OCI-LY7 (cell line): Measurements from ENCODE around the gene YLPM1.

Source experiments
- EZH2phosphoT487 ChIP-seq: fragments of 200-600 bp; sonication (generic); IDR thresholded peaks from 2 replicates; pipeline ENCODE4 v1.6.1; 2018; ENCODE audit warnings: low read depth, borderline replicate concordance, mild to moderate bottlenecking, mixed run types, antibody characterized with exemption, low read length, moderate library complexity, mixed read lengths
- TF ChIP-seq, protein P1 (sequence below): fragments of 200-600 bp; sonication (generic); conservative IDR thresholded peaks from 2 replicates; pipeline ENCODE4 v1.5.1; 2014; ENCODE audit warnings: mild to moderate bottlenecking, antibody characterized with exemption, low read length, moderate library complexity, mixed read lengths

DNA sequence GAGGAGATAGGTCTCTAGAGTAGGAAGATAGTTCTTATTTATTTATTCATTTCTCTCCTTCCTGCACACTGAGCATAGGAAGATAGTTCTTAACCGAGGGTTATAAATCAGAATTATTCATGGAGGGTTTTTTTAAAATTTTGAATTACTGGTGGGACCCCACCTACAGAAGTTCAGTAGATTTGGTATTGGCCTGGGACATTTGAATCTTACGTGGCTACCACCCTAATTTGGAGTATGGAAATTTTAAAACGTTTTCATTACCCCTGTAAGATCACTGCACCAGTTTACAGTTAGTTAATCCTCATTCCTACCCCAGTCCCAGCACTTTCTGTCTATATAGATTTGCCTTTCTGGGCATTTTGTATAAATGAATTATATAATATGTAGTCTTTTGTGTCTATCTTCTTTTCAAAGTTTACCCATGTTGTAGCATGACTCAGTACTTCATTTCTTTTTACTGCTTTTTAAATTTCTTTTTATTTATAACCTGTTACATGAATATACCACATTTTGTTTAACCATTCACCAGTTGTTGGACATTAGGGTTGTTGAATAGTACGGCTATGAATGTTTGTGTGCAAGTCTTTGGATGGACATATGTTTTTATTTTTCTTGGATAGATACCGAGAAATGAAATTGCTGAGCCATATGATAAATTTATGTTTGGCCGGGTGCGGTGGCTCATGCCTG lies 44.9 kb downstream of the YLPM1 start:
- TF ChIP-seq, protein P1, sequence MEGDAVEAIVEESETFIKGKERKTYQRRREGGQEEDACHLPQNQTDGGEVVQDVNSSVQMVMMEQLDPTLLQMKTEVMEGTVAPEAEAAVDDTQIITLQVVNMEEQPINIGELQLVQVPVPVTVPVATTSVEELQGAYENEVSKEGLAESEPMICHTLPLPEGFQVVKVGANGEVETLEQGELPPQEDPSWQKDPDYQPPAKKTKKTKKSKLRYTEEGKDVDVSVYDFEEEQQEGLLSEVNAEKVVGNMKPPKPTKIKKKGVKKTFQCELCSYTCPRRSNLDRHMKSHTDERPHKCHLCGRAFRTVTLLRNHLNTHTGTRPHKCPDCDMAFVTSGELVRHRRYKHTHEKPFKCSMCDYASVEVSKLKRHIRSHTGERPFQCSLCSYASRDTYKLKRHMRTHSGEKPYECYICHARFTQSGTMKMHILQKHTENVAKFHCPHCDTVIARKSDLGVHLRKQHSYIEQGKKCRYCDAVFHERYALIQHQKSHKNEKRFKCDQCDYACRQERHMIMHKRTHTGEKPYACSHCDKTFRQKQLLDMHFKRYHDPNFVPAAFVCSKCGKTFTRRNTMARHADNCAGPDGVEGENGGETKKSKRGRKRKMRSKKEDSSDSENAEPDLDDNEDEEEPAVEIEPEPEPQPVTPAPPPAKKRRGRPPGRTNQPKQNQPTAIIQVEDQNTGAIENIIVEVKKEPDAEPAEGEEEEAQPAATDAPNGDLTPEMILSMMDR: no peak
- TF ChIP-seq EZH2phosphoT487: no peak
